Thyroid gland (tissue), 4 donors: Measurements from ENCODE around the gene HPN. TPM values are rescaled to one million over a fixed set of nuclear protein-coding genes. Genes with fewer than 3 reads are reported as not detected.

Experiments used
- DNase-seq, 2 donors: peaks; one replicate each; pipeline ENCODE4 v3.0.0-alpha.2; 2019
- H3K27ac ChIP-seq, 3 donors: fragments of 200-600 bp; sonication (generic); 1 replicate in 2 of 3; 2 replicates in 1 of 3; pipeline ENCODE4 v1.5.1; 2016 to 2019; ENCODE audit warnings: mild to moderate bottlenecking in 1 of 3, moderate library complexity in 1 of 3
- H3K27me3 ChIP-seq: fragments of 200-600 bp; sonication (generic); one replicate; pipeline ENCODE4 v1.5.1; 2019
- H3K36me3 ChIP-seq, 2 donors: fragments of 200-600 bp; sonication (generic); one replicate each; pipeline ENCODE4 v1.5.1; 2016 to 2019
- H3K4me1 ChIP-seq, 2 donors: fragments of 200-600 bp; sonication (generic); one replicate each; pipeline ENCODE4 v1.5.1; 2017 to 2019
- H3K4me3 ChIP-seq, 3 donors: fragments of 200-600 bp; sonication (generic); replicated peaks in 1 of 3; 1 replicate in 2 of 3; 2 replicates in 1 of 3; pipeline ENCODE4 v1.5.1; 2016; ENCODE audit warnings: mild to moderate bottlenecking in 1 of 3
- H3K9me3 ChIP-seq: fragments of 200-600 bp; sonication (generic); one replicate; pipeline ENCODE4 v1.5.1; 2017
- CTCF ChIP-seq, 6 experiments: fragments of 200-600 bp in 3 of 6; fragments of 450-650 bp in 3 of 6; sonication (generic) in 3 of 6; IDR thresholded peaks; one replicate each; pipeline ENCODE4 v1.5.1; 2016 to 2019; ENCODE audit warnings: antibody characterized with exemption in 6 of 6, mild to moderate bottlenecking in 2 of 6, inconsistent platforms in 1 of 6, moderate library complexity in 1 of 6
- POLR2A ChIP-seq, 2 donors: fragments of 450-650 bp; IDR thresholded peaks; one replicate each; pipeline ENCODE4 v1.6.1; 2017; ENCODE audit warnings: antibody characterized with exemption in 2 of 2, mild to moderate bottlenecking in 2 of 2, moderate library complexity in 1 of 2
- WGBS, 2 donors: methylation state at CpG; one replicate each; pipeline ENCODE4 v1.1.5; 2017; 5-methylcytosine and 5-hydroxymethylcytosine counted together
- intact Hi-C: fragments of 100-400 bp; cut with DNase I; formaldehyde crosslinking; loops from one replicate; pipeline ENCODE4 v1.15.1; 2023
- total RNA-seq, 4 donors: library from RNA; depleted of rRNA; stranded (reverse); fragments of >200 nt; gene quantifications; one replicate each; pipeline ENCODE4 v1.2.3, GENCODE V29; 2016

Gene HPN
- total RNA-seq, 4 donors from 2014 or later, result 16.3 to 19.3 (median 17.9) TPM

GRCh38 chr19:35019144-35019543 lies 22.4 kb upstream of the HPN start:
- WGBS, 2 donors, result 95 to 98% methylated on average over 15 of the region's 22 CpGs
- no peaks in the 10 kb centered on the region for H3K27me3 ChIP-seq
- H3K27ac ChIP-seq, result no peak overlapping the region
- no peak overlapping the region for H3K4me3 ChIP-seq
- intact Hi-C loops, result no loop called here
- H3K4me1 ChIP-seq, result peaks cover 0 to under 1% of the 10 kb centered on the region in 2 donors
- DNase-seq, result no peak
- no peak for TF ChIP-seq CTCF (IDR thresholded peaks at IDR 0.05)
- no peak for TF ChIP-seq POLR2A (IDR thresholded peaks at IDR 0.05)
- no peaks in the 10 kb centered on the region for H3K9me3 ChIP-seq
- H3K36me3 ChIP-seq, result peaks cover 63 to 74% of the 10 kb centered on the region in 2 donors

GRCh38 chr19:35021016-35021415 lies 20.5 kb upstream of the HPN start:
- no peaks in the 10 kb centered on the region for H3K4me1 ChIP-seq
- peaks cover 64 to 71% of the 10 kb centered on the region in 2 donors for H3K36me3 ChIP-seq
- DNase-seq, result no peak
- no peaks in the 10 kb centered on the region for H3K27me3 ChIP-seq
- WGBS, 2 donors, result 95 to 96% methylated on average over 10 of the region's 10 CpGs
- H3K9me3 ChIP-seq, result no peaks in the 10 kb centered on the region
- H3K27ac ChIP-seq, result no peak overlapping the region
- no peak overlapping the region for H3K4me3 ChIP-seq
- intact Hi-C loops, result no loop called here
- TF ChIP-seq CTCF (IDR thresholded peaks at IDR 0.05), result no peak
- TF ChIP-seq POLR2A (IDR thresholded peaks at IDR 0.05), result no peak

GRCh38 chr19:35021596-35021995 lies 19.9 kb upstream of the HPN start:
- no peaks in the 10 kb centered on the region for H3K27me3 ChIP-seq
- no peak for DNase-seq
- intact Hi-C loops, result no loop called here
- H3K36me3 ChIP-seq, result peaks cover 69 to 74% of the 10 kb centered on the region in 2 donors
- H3K4me3 ChIP-seq, result no peak overlapping the region
- TF ChIP-seq CTCF (IDR thresholded peaks at IDR 0.05) (no peak), POLR2A (IDR thresholded peaks at IDR 0.05) (no peak)
- no peak overlapping the region for H3K27ac ChIP-seq
- 93 to 96% methylated on average over 15 to 22 of the region's 25 CpGs for WGBS, 2 donors
- H3K4me1 ChIP-seq, result no peaks in the 10 kb centered on the region
- no peaks in the 10 kb centered on the region for H3K9me3 ChIP-seq

- no peak overlapping the region for H3K27ac ChIP-seq
- WGBS, 2 donors, result 92 to 93% methylated on average over 11 to 13 of the region's 14 CpGs
- no peaks in the 10 kb centered on the region for H3K27me3 ChIP-seq
- no peaks in the 10 kb centered on the region for H3K4me1 ChIP-seq
- no peaks in the 10 kb centered on the region for H3K9me3 ChIP-seq
- H3K4me3 ChIP-seq, result no peak overlapping the region
- H3K36me3 ChIP-seq, result peaks cover 69 to 72% of the 10 kb centered on the region in 2 donors
- intact Hi-C loops, result no loop called here
- DNase-seq, result no peak
- TF ChIP-seq CTCF (IDR thresholded peaks at IDR 0.05) (no peak), POLR2A (IDR thresholded peaks at IDR 0.05) (no peak)
These were observed 19.1 kb upstream of the HPN start for GRCh38 chr19:35022460-35022859.

- Histone ChIP-seq H3K9me3 (no peaks in the 10 kb centered on the region), H3K27ac (no peak overlapping the region), H3K27me3 (no peaks in the 10 kb centered on the region), H3K4me1 (no peaks in the 10 kb centered on the region), H3K4me3 (no peak overlapping the region), H3K36me3 (peaks cover 66 to 68% of the 10 kb centered on the region in 2 donors)
- intact Hi-C loops, result no loop called here
- DNase-seq, result no peak
- 92% methylated on average over 17 of the region's 19 CpGs; no CpG with 5 or more reads in 1 of the 2 donors for WGBS, 2 donors
- no peak for TF ChIP-seq POLR2A (IDR thresholded peaks at IDR 0.05)
- TF ChIP-seq CTCF (IDR thresholded peaks at IDR 0.05), result no peak
These were observed 18.1 kb upstream of the HPN start for GRCh38 chr19:35023428-35023827.
